Inflammatory macrophage treated with lipopolysaccharide for 4 hours (primary cell): ENCODE data around the gene FHL1.
"Not testable (repeated sequence)": the region's sequence is repeated elsewhere in the genome, so short reads cannot be mapped to it uniquely, and the experiment has no call there.

ENCODE experiments used
- DNase-seq: peaks from one replicate; pipeline ENCODE4 v3.0.0-alpha.2; 2020

The FHL1 gene

DNA sequence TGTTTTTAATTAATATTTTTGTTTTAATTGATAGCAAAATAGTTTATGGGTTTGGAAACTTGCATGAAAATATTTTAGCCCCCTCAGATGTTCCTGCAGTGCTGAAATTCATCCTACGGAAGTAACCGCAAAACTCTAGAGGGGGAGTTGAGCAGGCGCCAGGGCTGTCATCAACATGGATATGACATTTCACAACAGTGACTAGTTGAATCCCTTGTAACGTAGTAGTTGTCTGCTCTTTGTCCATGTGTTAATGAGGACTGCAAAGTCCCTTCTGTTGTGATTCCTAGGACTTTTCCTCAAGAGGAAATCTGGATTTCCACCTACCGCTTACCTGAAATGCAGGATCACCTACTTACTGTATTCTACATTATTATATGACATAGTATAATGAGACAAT lies 63.5 kb downstream of the FHL1 start:
- peak; percentile 20 for DNase-seq

DNA sequence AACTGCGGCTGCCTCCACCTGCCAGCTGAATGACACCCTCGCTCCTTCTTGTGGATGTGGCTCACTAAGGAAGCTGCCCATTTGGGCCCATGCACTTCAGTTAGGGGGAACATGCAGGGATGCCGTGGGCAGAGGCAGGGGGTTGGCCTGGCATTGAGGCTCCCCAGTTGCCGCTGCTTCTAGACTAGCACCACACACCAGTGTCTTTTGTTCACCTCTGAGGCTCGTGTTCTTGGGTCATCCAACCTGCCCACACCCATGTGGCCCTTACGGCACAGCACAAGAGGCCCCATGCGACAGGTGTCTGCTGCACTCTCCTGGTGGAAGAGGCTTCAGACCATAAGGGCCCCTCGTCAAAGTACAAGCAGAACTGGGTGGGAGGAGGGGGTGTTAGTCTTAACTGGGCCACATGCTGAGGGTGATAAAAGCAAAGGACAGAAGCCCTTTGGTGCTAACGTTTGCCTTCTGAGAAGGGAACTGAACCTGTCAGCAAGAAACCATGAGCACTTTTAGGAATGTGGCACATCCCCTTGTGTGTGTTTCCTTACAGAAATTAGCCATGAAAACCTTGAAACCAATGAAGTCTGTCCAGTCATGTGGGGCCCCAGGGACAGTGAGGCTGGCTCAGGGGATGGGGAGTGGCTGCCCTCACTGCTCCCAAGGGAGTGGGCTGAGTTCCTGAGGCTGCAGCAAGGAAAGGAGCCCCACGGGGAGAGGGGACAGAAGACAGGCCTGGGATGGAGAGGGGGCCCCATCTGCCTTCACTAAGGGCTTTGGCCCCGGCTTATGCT lies 64.6 kb downstream of the FHL1 start:
- no peak for DNase-seq

DNA sequence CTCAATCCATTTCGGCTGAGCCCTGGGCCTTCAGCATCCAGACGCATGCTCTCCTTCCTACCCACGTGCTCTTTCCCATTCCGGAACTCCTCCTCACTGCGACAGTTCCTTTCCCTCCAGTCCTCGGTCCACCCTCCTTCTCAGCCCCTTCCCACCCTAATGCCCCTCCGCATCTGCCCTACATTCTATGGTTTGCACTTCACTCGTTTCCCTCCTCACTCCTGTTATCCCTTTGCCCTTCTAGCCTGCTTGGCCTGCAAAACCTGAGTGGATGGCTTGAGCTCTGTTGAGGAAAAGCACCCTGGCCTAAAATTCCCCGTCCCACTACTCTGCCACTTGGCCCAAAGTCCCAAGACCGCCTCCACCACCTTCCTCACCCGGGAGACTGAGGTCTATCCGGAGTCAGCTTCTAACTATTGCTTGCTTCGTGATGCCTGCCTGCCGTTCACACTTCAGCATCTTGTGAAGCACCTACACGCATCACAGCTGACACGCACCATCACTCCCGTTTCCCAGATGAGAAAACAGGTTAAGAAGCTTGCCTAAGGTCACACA lies 65.3 kb downstream of the FHL1 start:
- no peak for DNase-seq

GRCh38 chrX:136214551-136214950 lies 67.2 kb downstream of the FHL1 start:
- no peak for DNase-seq

DNA sequence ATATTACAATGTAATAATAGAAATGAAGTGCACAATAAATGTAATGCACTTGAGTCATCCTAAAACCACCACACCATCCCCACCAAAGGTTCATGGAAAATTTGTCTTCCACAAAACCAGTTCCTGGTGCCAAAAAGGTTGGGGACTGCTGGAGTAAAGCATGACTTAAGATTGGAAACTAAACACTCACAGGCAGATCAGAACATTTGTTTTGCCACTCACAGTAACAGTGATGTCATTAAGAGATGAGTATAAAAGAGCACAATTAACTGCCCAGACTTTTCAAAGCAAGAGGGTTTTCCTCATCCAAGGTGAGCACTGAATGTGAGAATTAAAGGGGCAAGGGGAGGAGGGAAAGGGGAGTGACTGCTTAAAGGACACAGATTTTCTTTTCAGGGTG lies 68.2 kb downstream of the FHL1 start:
- no peak for DNase-seq

GRCh38 chrX:136219893-136220292 lies 72.6 kb downstream of the FHL1 start:
- no peak for DNase-seq

DNA sequence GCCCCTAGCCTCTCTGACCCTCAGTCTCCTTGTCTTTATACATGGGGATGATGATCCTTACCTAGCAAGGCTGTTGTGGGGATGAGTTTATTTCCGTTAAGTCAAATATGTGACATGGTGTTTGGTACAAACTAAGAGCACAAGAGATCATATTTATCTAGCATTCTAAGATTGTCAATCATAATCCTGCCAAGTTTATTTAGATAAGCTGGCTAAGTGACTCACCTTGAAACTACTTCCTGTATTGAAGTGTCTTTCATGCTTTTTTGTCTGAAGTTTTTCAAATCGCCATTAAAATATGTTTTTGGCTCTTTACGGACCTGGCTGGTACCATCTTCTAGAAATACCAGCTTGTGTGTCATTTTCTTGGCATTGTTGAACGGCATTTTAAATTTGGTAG lies 73.2 kb downstream of the FHL1 start:
- DNase-seq: no peak

DNA sequence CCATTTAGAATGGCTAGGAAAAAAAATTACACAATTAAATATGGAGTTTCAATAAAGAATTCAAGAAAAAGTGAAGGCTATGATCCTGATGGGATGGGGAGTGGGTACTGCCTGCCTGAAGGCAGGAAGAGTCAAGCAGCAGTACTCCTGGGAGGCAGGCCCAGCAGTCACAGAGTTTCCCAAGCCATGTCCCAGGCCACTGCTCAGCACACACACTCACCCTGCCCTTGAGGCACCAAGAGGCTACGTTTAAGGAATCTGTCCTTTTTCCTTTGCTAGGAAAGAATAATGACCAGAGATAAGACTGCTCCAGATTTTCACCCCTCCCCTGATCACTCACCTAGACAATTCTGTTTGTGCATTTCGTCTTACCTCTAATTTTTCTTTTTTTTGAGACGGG lies 73.6 kb downstream of the FHL1 start:
- DNase-seq: no peak

DNA sequence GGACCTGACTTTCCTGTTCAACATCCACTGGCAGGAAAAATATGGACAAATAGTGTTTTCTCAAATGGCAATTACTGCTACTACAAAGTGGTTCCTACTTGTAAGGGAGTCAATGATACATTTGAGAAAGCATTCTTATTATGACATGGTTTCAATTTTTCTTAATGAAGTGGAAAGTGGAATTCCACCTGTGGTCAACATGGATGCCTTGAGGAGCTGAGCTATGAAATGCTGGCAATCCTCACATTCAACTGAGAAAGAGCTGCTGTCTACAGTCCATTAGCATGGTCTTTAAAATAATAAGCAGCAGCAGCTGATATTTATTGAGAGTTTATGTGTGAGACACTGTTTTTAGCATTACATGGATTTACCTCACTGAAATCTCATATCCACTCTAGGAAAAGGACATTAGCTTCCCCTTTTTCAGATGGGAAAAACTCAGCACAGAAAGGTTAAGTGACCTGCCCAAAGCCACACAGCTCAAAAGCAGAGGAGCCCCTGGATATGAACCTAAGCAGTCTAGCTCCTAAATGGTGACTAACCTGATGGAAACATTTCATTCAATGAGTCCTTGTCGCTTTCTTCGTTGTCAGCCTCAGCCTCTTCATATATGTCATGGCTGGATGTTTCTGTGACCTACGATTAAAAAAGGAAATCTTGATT lies 74.6 kb downstream of the FHL1 start:
- no peak for DNase-seq

- DNase-seq: no peak
These were observed 79.7 kb downstream of the FHL1 start for GRCh38 chrX:136227074-136227473.

DNA sequence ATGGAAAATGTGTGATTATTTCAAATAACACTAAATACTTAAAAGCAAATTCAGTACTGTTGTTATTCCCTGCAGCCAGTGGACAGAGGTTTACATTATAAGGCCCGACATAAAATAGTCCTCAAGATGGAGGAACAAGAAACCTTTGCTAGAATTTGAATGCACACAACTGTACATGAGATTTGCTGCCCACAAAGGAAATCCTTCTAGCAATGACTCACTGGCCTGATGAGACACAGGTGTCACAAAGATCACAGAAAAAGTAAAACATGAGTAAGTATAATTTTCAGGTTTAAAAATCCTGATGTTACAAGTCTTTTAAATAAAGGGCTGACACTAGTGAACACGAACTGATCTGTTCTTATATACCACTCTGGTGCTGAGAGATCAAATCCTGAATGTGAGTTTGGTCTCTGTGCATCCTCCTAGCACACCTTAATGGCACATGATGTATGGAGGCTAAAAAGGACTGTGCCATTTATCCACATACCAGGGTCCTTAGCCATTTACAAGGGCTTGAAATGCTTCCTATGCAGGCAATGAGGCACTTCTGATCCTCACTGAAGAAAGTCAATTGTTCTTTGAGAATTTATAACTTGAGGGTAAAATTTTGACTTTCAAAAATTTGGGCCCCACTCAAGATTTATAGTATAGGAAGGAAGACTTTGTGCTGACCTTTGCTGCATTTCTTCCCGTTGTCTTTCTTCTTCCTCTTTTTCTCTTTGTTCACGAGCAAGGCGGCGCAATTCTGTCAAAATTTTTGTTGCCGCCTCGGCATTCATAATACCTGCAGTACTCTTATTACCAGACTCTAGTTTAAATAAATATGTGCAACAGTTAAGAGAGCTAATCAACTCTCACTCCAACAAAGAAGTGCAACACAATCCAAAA lies 80.9 kb downstream of the FHL1 start:
- DNase-seq: no peak

DNA sequence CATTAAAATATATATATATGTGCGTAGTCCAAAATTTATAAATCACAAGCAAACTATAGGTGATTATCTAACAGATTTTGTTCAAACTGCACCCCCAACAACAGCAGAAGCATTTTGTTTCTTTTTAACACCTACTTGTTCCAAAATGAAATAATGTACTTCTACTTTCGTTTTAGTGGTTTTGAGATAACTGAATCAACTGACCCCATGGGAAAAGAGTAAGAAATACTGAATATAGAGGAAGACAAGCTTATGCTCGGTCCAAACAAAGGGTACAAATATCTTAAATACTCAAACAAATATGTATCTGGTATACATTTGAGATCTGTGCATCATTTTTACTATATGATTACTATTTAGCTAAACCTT lies 81.5 kb downstream of the FHL1 start:
- DNase-seq: no peak

GRCh38 chrX:136237074-136237473 lies 89.7 kb downstream of the FHL1 start:
- no peak for DNase-seq

DNA sequence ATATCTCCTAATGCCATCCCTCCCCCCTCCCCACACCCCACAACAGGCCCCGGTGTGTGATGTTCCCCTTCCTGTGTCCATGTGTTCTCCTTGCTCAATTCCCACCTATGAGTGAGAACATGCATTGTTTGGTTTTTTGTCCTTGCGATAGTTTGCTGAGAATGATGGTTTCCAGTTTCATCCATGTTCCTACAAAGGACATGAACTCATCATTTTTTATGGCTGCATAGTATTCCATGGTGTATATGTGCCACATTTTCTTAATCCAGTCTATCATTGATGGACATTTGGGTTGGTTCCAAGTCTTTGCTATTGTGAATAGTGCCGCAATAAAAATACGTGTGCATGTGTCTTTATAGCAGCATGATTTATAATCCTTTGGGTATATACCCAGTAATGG lies 90.5 kb downstream of the FHL1 start:
- not testable (repeated sequence) for DNase-seq

- no peak for DNase-seq
These were observed 98.9 kb downstream of the FHL1 start for GRCh38 chrX:136246201-136246600.

DNA sequence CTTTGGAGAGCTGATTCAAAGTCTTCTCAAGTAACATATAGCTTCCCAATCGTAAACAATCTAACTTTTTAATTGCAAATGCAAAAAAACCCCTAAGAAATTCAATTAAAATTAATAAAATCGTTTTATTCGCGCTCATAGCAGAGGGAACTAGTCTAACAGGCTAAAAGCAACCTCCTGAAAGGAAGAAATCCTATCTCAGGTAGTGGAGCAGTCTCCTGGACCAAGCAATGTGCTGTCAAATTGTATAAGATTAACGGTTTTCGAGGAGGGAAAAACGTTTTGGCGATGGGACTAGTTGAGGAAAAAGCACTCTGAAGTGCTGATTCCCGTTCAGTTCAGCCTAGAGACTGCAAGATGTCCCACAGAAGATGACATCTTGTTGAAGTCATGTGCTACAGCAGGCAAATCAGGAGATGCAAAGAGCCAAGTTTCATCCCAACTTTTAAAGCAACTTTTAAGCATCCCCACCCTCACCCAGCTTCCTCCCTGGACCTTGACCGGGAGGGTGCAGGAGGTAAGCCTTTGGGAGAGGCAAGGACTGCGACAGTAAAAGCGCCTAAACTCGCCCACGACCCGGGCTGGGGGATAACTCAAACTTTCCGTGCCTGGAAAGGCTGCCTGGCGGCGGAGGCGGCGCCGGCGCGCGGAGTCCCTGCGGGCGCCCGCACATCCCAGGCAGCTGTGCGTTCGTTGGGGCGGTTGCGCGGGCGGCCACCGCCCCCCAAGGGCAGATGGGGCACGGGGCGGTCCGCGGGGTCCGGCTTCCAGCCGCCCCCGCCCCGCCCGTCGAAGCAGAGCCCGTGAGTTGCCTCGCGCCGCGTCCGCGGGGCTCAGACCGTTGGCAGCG lies 103.1 kb downstream of the FHL1 start:
- no peak for DNase-seq

- DNase-seq: peak; percentile 60
These were observed 104.0 kb downstream of the FHL1 start, which contains the start of gene MAP7D3 for GRCh38 chrX:136251041-136251991. TSS of gene MAP7D3 (minus strand) at chrX:136251400. CDS start at chrX:136251358, 42 bp downstream.

- no peak for DNase-seq
These were observed 108.2 kb downstream of the FHL1 start for GRCh38 chrX:136255541-136255940.

DNA sequence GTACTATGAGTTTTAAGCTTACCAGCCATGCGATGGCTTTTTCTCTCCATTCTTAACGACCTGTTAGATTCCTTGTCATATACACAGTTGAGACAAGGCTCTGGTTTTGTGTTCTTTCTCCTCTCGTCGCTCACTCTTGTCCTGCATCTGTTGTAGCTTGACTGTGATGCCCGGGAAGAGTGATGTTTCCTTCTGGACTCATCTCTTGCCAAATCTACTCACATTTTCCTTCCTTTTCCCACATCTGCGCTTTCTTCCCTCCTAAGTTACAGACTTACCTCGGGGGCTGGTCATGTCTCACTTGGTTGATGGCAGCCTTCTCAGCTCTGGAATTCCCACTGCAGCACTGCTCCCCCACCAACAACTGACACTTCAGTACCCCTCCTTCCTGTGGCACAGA lies 108.7 kb downstream of the FHL1 start:
- no peak for DNase-seq

- no peak for DNase-seq
These were observed 111.6 kb downstream of the FHL1 start for GRCh38 chrX:136258951-136259350.

- no peak for DNase-seq
These were observed 112.2 kb downstream of the FHL1 start for GRCh38 chrX:136259543-136259942.
